SK-N-MC (cell line): Measurements from ENCODE around the gene MED27.

Experiments
- EZH2 ChIP-seq: fragments of 200-600 bp; sonication (generic); IDR thresholded peaks from one replicate; pipeline ENCODE4 v1.6.1; 2017; ENCODE audit warnings: antibody characterized with exemption
- POLR2AphosphoS5 ChIP-seq: IDR thresholded peaks from 2 replicates; pipeline ENCODE4 v1.6.1; 2012; ENCODE audit warnings: mild to moderate bottlenecking, low read depth, low read length, borderline replicate concordance

GRCh38 chr9:131892902-131893500 is 186.7 kb downstream of the MED27 start:
- TF ChIP-seq EZH2 = no peak
- TF ChIP-seq POLR2AphosphoS5 = no peak
